MM.1S (cell line): ENCODE results near the gene VEPH1.
A peak's percentile ranks its signal among the peaks of the same experiment; 100 is the strongest.

Experiments used
- DNase-seq: peaks from one replicate; pipeline ENCODE4 v3.0.0-alpha.2; 2015
- H2AFZ ChIP-seq: fragments of 300-600 bp; sonication (generic); 2 replicates; pipeline ENCODE4 v1.6.0; 2016; ENCODE audit warnings: antibody characterized with exemption, low read length
- H3F3A ChIP-seq: fragments of 300-600 bp; sonication (generic); 2 replicates; pipeline ENCODE4 v1.6.1; 2016; ENCODE audit warnings: mild to moderate bottlenecking, antibody characterized with exemption, low read length, moderate library complexity, mixed read lengths; ENCODE audit not compliant: insufficient read depth
- H3K27ac ChIP-seq: fragments of 300-600 bp; sonication (generic); 2 replicates; pipeline ENCODE4 v1.5.1; 2016; ENCODE audit warnings: mild to moderate bottlenecking, low read length
- H3K27me3 ChIP-seq: fragments of 300-600 bp; sonication (generic); replicated peaks from 2 replicates; pipeline ENCODE4 v1.6.0; 2016; ENCODE audit warnings: low read length; ENCODE audit not compliant: insufficient read depth
- H3K36me3 ChIP-seq: fragments of 300-600 bp; sonication (generic); replicated peaks from 2 replicates; pipeline ENCODE4 v1.6.1; 2016; ENCODE audit warnings: mild to moderate bottlenecking, low read length, mixed read lengths; ENCODE audit not compliant: insufficient read depth
- H3K4me1 ChIP-seq: fragments of 300-600 bp; sonication (generic); 2 replicates; pipeline ENCODE4 v1.6.1; 2016; ENCODE audit warnings: low read length, mixed read lengths
- H3K4me2 ChIP-seq: fragments of 300-600 bp; sonication (generic); 2 replicates; pipeline ENCODE4 v1.6.0; 2016; ENCODE audit warnings: low read depth, low read length
- H3K4me3 ChIP-seq: fragments of 300-600 bp; sonication (generic); 2 replicates; pipeline ENCODE4 v1.5.1; 2016; ENCODE audit warnings: low read length, mixed read lengths
- H3K79me2 ChIP-seq: fragments of 300-600 bp; sonication (generic); 2 replicates; pipeline ENCODE4 v1.6.1; 2016; ENCODE audit warnings: mixed run types, low read length, mixed read lengths
- H3K9ac ChIP-seq: fragments of 300-600 bp; sonication (generic); 2 replicates; pipeline ENCODE4 v1.6.1; 2016; ENCODE audit warnings: low read length, mixed read lengths
- H3K9me2 ChIP-seq: fragments of 300-600 bp; sonication (generic); replicated peaks from 2 replicates; pipeline ENCODE4 v1.6.1; 2016; ENCODE audit warnings: mild to moderate bottlenecking, low read length, mixed read lengths; ENCODE audit not compliant: insufficient read depth
- H3K9me3 ChIP-seq: fragments of 300-600 bp; sonication (generic); replicated peaks from 2 replicates; pipeline ENCODE4 v1.6.1; 2016; ENCODE audit warnings: mild to moderate bottlenecking, low read length, mixed read lengths; ENCODE audit not compliant: insufficient read depth
- H4K20me1 ChIP-seq: fragments of 300-600 bp; sonication (generic); 2 replicates; pipeline ENCODE4 v1.6.1; 2016; ENCODE audit warnings: mild to moderate bottlenecking, low read length, moderate library complexity, mixed read lengths; ENCODE audit not compliant: insufficient read depth
- EZH2 ChIP-seq: fragments of 300-600 bp; sonication (generic); optimal IDR thresholded peaks from 2 replicates; pipeline ENCODE3; 2017; ENCODE audit warnings: low read depth, mild to moderate bottlenecking, antibody characterized with exemption, low read length, mixed read lengths
- EZH2phosphoT487 ChIP-seq: fragments of 300-600 bp; sonication (generic); IDR thresholded peaks from 2 replicates; pipeline ENCODE4 v1.6.1; 2018; ENCODE audit warnings: antibody characterized with exemption, low read length
- TF ChIP-seq, protein P1 (sequence below): fragments of 300-600 bp; sonication (generic); IDR thresholded peaks from 2 replicates; pipeline ENCODE4 v1.5.1; 2016; ENCODE audit warnings: antibody characterized with exemption, low read length, mixed read lengths

The VEPH1 gene

DNA sequence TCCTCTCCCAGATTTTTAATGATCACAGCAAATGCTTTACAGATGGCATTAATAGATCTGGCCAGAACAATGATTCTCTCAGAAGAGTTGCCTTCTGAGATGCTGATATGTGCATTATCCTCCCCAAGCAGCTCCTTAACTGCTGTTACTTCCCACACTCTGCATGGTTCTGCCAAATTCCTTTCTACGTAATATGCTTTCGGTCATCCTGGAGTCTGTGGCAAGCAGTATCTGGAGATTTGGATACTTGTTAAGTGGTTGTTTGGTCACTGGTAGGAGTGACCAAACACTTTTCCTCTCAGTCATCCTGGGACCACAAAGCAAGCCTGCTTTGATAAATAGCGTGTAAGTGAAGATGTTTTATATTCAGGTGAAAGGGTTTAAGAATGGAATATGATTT lies 272.1 kb downstream of the VEPH1 start:
- TF ChIP-seq EZH2 (no peak), EZH2phosphoT487 (no peak)
- TF ChIP-seq, protein P1, sequence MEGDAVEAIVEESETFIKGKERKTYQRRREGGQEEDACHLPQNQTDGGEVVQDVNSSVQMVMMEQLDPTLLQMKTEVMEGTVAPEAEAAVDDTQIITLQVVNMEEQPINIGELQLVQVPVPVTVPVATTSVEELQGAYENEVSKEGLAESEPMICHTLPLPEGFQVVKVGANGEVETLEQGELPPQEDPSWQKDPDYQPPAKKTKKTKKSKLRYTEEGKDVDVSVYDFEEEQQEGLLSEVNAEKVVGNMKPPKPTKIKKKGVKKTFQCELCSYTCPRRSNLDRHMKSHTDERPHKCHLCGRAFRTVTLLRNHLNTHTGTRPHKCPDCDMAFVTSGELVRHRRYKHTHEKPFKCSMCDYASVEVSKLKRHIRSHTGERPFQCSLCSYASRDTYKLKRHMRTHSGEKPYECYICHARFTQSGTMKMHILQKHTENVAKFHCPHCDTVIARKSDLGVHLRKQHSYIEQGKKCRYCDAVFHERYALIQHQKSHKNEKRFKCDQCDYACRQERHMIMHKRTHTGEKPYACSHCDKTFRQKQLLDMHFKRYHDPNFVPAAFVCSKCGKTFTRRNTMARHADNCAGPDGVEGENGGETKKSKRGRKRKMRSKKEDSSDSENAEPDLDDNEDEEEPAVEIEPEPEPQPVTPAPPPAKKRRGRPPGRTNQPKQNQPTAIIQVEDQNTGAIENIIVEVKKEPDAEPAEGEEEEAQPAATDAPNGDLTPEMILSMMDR = no peak
- no peak overlapping the region for H2AFZ ChIP-seq
- H3K9me3 ChIP-seq = no peaks in the 10 kb centered on the region
- no peak overlapping the region for H3K27ac ChIP-seq
- H3K9me2 ChIP-seq = no peaks in the 10 kb centered on the region
- no peak overlapping the region for H3K4me3 ChIP-seq
- peaks cover 5% of the 10 kb centered on the region for H3K4me1 ChIP-seq
- no peaks in the 10 kb centered on the region for H3F3A ChIP-seq
- H3K4me2 ChIP-seq = no peak overlapping the region
- H3K36me3 ChIP-seq = no peaks in the 10 kb centered on the region
- H3K27me3 ChIP-seq = no peaks in the 10 kb centered on the region
- no peak overlapping the region for H3K9ac ChIP-seq
- no peak for DNase-seq
- no peaks in the 10 kb centered on the region for H3K79me2 ChIP-seq
- H4K20me1 ChIP-seq = no peaks in the 10 kb centered on the region

DNA sequence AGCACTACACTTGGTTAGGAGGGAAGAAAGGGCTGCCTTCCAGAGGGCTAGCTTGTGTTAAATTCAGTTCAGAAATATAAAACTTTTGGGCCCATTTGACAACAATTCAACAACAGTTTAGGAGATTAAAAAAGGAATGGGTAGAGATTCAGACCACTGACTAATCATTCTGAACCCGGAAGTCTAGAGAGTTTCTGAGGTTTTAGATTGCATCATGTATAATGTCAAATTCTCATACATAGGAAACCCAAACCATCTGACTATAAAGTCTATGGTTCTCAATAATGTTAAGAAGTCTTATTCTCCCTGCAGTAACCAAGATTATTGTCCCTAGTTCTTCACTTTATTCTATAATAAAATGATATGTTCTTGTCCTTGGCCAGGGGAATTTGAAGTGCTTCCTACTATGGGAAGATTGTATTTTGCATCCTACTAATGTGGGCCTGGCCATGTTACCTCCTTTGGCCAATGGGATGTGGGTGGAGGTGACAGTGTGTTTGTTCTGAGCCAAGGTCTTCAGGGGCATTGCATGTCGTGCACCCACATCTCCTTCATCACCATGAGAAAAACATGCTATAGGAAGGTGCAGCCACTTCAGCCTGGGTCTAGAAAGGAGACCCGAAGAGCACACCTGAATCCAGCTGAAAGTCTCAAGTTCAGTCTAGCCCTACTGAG lies 276.9 kb downstream of the VEPH1 start:
- Histone ChIP-seq H3K9me2 (no peaks in the 10 kb centered on the region), H3K36me3 (no peaks in the 10 kb centered on the region), H2AFZ (peak overlapping the region; percentile 26; the same call in 1 of the 2 replicates), H3F3A (no peaks in the 10 kb centered on the region), H3K4me1 (peaks cover 17% of the 10 kb centered on the region), H3K27ac (no peak overlapping the region), H4K20me1 (no peaks in the 10 kb centered on the region), H3K9ac (no peak overlapping the region), H3K79me2 (no peaks in the 10 kb centered on the region), H3K4me2 (peak overlapping the region; percentile 12; the same call in 1 of the 2 replicates), H3K4me3 (no peak overlapping the region), H3K9me3 (no peaks in the 10 kb centered on the region), H3K27me3 (no peaks in the 10 kb centered on the region)
- no peak for TF ChIP-seq EZH2
- TF ChIP-seq EZH2phosphoT487 = no peak
- TF ChIP-seq, protein P1 = no peak
- peak; percentile 43 for DNase-seq

- no peaks in the 10 kb centered on the region for H3K36me3 ChIP-seq
- peaks cover 17% of the 10 kb centered on the region for H3K4me1 ChIP-seq
- H3F3A ChIP-seq = no peaks in the 10 kb centered on the region
- no peaks in the 10 kb centered on the region for H3K79me2 ChIP-seq
- H4K20me1 ChIP-seq = no peaks in the 10 kb centered on the region
- no peaks in the 10 kb centered on the region for H3K9me3 ChIP-seq
- no peaks in the 10 kb centered on the region for H3K27me3 ChIP-seq
- no peaks in the 10 kb centered on the region for H3K9me2 ChIP-seq
- no peak overlapping the region for H3K27ac ChIP-seq
- no peak for TF ChIP-seq EZH2
- no peak for TF ChIP-seq EZH2phosphoT487
- TF ChIP-seq, protein P1 = no peak
- no peak for DNase-seq
- H2AFZ ChIP-seq = no peak overlapping the region
- H3K9ac ChIP-seq = no peak overlapping the region
- no peak overlapping the region for H3K4me2 ChIP-seq
- no peak overlapping the region for H3K4me3 ChIP-seq
Measured at GRCh38 chr3:157225001-157225400, 278.2 kb downstream of the VEPH1 start.
